Nephron (organoid): ENCODE results near the gene ARMC7.

Source experiments
- H3K27ac Mint-ChIP-seq, 3 experiments: 2 replicates each; pipeline ENCODE4 v1.8.0; 2020; ENCODE audit warnings: mixed read lengths in 3 of 3, mild to moderate bottlenecking in 2 of 3, moderate library complexity in 1 of 3
- H3K27me3 Mint-ChIP-seq: 2 replicates; pipeline ENCODE4 v1.8.0; 2021; ENCODE audit warnings: low read depth, mild to moderate bottlenecking, moderate library complexity, mixed read lengths
- H3K36me3 Mint-ChIP-seq: 2 replicates; pipeline ENCODE4 v1.8.0; 2020; ENCODE audit warnings: low read depth, mixed read lengths
- H3K4me1 Mint-ChIP-seq: 2 replicates; pipeline ENCODE4 v1.8.0; 2020; ENCODE audit warnings: mixed read lengths
- H3K4me3 Mint-ChIP-seq, 3 experiments: 2 replicates each; pipeline ENCODE4 v1.8.0; 2020; ENCODE audit warnings: mild to moderate bottlenecking in 3 of 3, mixed read lengths in 3 of 3, moderate library complexity in 2 of 3
- H3K9me3 Mint-ChIP-seq: 2 replicates; pipeline ENCODE4 v1.8.0; 2020; ENCODE audit warnings: mixed read lengths
- CTCF ChIP-seq, 3 experiments: fragments of 200-600 bp; sonication (generic); IDR thresholded peaks; one replicate each; pipeline ENCODE4 v1.5.0; 2021; ENCODE audit warnings: antibody characterized with exemption in 3 of 3; ENCODE audit not compliant: unreplicated experiment in 3 of 3

Gene ARMC7

GRCh38 chr17:75081611-75082540 is 27.9 kb upstream of the ARMC7 start:
- H3K27me3 Mint-ChIP-seq: peaks cover 4% of the 10 kb centered on the region
- no peaks in the 10 kb centered on the region for H3K36me3 Mint-ChIP-seq
- TF ChIP-seq CTCF (IDR thresholded peaks at IDR 0.05; ENCODE audit: unreplicated experiment in 3 of 3): no peak
- no peak overlapping the region for H3K4me3 Mint-ChIP-seq
- peak overlapping the region in 2 of 3 experiments; percentile 23 to 55 for H3K27ac Mint-ChIP-seq
- peaks cover 49% of the 10 kb centered on the region for H3K4me1 Mint-ChIP-seq
- H3K9me3 Mint-ChIP-seq: no peaks in the 10 kb centered on the region

GRCh38 chr17:75082683-75083082 is 27.1 kb upstream of the ARMC7 start:
- H3K27ac Mint-ChIP-seq: peak overlapping the region in 2 of 3 experiments; percentile 4 to 26
- peak overlapping the region in 1 of 3 experiments; percentile 23 for H3K4me3 Mint-ChIP-seq

GRCh38 chr17:75084039-75084660 is 25.6 kb upstream of the ARMC7 start:
- Mint-ChIP-seq H3K9me3 (no peaks in the 10 kb centered on the region), H3K4me1 (peaks cover 46% of the 10 kb centered on the region), H3K27me3 (peaks cover 1% of the 10 kb centered on the region), H3K27ac (peak overlapping the region; percentile 50 to 79 (median 77)), H3K4me3 (peak overlapping the region in 2 of 3 experiments; percentile 16 to 37), H3K36me3 (no peaks in the 10 kb centered on the region)
- no peak for TF ChIP-seq CTCF (IDR thresholded peaks at IDR 0.05; ENCODE audit: unreplicated experiment in 3 of 3)

More at GRCh38 chr17:75082683-75083082, 27.1 kb upstream of the ARMC7 start:
- Mint-ChIP-seq H3K9me3 (no peaks in the 10 kb centered on the region), H3K4me1 (peaks cover 49% of the 10 kb centered on the region), H3K36me3 (no peaks in the 10 kb centered on the region), H3K27me3 (peaks cover 4% of the 10 kb centered on the region)
- no peak for TF ChIP-seq CTCF (IDR thresholded peaks at IDR 0.05; ENCODE audit: unreplicated experiment in 3 of 3)

- H3K9me3 Mint-ChIP-seq: no peaks in the 10 kb centered on the region
- H3K27me3 Mint-ChIP-seq: no peaks in the 10 kb centered on the region
- H3K27ac Mint-ChIP-seq: peak overlapping the region; percentile 67 to 86 (median 86)
- TF ChIP-seq CTCF (IDR thresholded peaks at IDR 0.05; ENCODE audit: unreplicated experiment in 3 of 3): no peak
- H3K4me1 Mint-ChIP-seq: peaks cover 57% of the 10 kb centered on the region
- H3K36me3 Mint-ChIP-seq: no peaks in the 10 kb centered on the region
- H3K4me3 Mint-ChIP-seq: peak overlapping the region; percentile 73 to 84 (median 78)
Observed at GRCh38 chr17:75086496-75087181, 23.1 kb upstream of the ARMC7 start.

GRCh38 chr17:75087182-75087557 is 22.6 kb upstream of the ARMC7 start:
- H3K4me3 Mint-ChIP-seq: peak overlapping the region; percentile 73 to 84 (median 78)
- no peak for TF ChIP-seq CTCF (IDR thresholded peaks at IDR 0.05; ENCODE audit: unreplicated experiment in 3 of 3)
- H3K27me3 Mint-ChIP-seq: no peaks in the 10 kb centered on the region
- no peaks in the 10 kb centered on the region for H3K9me3 Mint-ChIP-seq
- H3K4me1 Mint-ChIP-seq: peaks cover 59% of the 10 kb centered on the region
- no peaks in the 10 kb centered on the region for H3K36me3 Mint-ChIP-seq
- H3K27ac Mint-ChIP-seq: peak overlapping the region; percentile 67 to 86 (median 86)
